Mammary epithelial cell (primary cell): Measurements from ENCODE around the gene IMMP2L.
"Not testable (repeated sequence)": the region's sequence is repeated elsewhere in the genome, so short reads cannot be mapped to it uniquely, and the experiment has no call there.

Experiments used
- CTCF ChIP-seq, 2 donors: IDR thresholded peaks in 1 of 2; conservative IDR thresholded peaks in 1 of 2; 2 replicates each; pipeline ENCODE4 v1.5.1; 2011 to 2012; ENCODE audit warnings: inconsistent platforms in 2 of 2, low read length in 2 of 2, mild to moderate bottlenecking in 2 of 2, control low read depth in 1 of 2, low read depth in 1 of 2; ENCODE audit not compliant: insufficient read depth in 1 of 2; ENCODE audit errors: extremely low read depth in 1 of 2
- EZH2 ChIP-seq: IDR thresholded peaks from 2 replicates; pipeline ENCODE4 v1.6.1; 2012; ENCODE audit warnings: low read length, inconsistent platforms, borderline replicate concordance

- not testable (repeated sequence) for TF ChIP-seq CTCF (conservative IDR thresholded peaks at IDR 0.05 in 1 of 2, IDR thresholded peaks at IDR 0.05 in 1 of 2; ENCODE audit: extremely low read depth in 1 of 2, insufficient read depth in 1 of 2, low read depth in 1 of 2, low read length in 2 of 2); EZH2
Observed at GRCh38 chr7:111450705-111451104, 111.6 kb downstream of the IMMP2L start.
